PC-3 (cell line): ENCODE results near the gene CETN2. TPM values are rescaled to one million over a fixed set of nuclear protein-coding genes. Genes with fewer than 3 reads are reported as not detected.

Experiments used
- ATAC-seq: fragments of 200-7000 bp; cut with Tn5 transposase; 2 replicates; pipeline ENCODE4 v1.9.1; 2020; ENCODE audit warnings: mild to moderate bottlenecking, moderate library complexity
- BruUV-seq: library from RNA; stranded (reverse); fragments of 400-500 nt; replicated peaks from 2 replicates; lab custom pipeline; 2021; lab: Mats Ljungman, UMichigan
- CTCF ChIA-PET: fragments of 300-600 bp; sonication (Branson Sonifier 250); formaldehyde crosslinking; loops from one replicate; lab custom pipeline; 2022; ENCODE audit warnings: antibody characterized with exemption; lab: Charles Lee
- POLR2A ChIA-PET: fragments of 300-600 bp; sonication (Branson Sonifier 250); formaldehyde crosslinking; loops from one replicate; lab custom pipeline; 2022; ENCODE audit warnings: antibody characterized with exemption; ENCODE audit not compliant: unreplicated experiment; lab: Charles Lee
- DNase-seq: peaks from one replicate; pipeline ENCODE4 v3.0.0-alpha.2; 2015
- H2AFZ ChIP-seq: fragments of 300-600 bp; sonication (generic); 2 replicates; pipeline ENCODE4 v1.6.0; 2016; ENCODE audit warnings: antibody characterized with exemption, low read length
- H3F3A ChIP-seq: fragments of 300-600 bp; sonication (generic); one replicate; pipeline ENCODE4 v1.6.0; 2017; ENCODE audit warnings: antibody characterized with exemption, low read length, control low read depth, mild to moderate bottlenecking; ENCODE audit not compliant: unreplicated experiment
- H3K27ac ChIP-seq: fragments of 300-600 bp; sonication (generic); 2 replicates; pipeline ENCODE4 v1.5.1; 2016; ENCODE audit warnings: mild to moderate bottlenecking, low read length
- H3K27me3 ChIP-seq: fragments of 300-600 bp; sonication (generic); 2 replicates; pipeline ENCODE4 v1.6.1; 2016; ENCODE audit warnings: low read length, mixed read lengths
- H3K36me3 ChIP-seq: fragments of 300-600 bp; sonication (generic); 2 replicates; pipeline ENCODE4 v1.6.1; 2016; ENCODE audit warnings: low read depth, mixed run types, low read length, mixed read lengths
- H3K4me1 ChIP-seq: fragments of 300-600 bp; sonication (generic); 2 replicates; pipeline ENCODE4 v1.5.1; 2016; ENCODE audit warnings: low read length; ENCODE audit not compliant: insufficient read depth
- H3K4me2 ChIP-seq: fragments of 300-600 bp; sonication (generic); 2 replicates; pipeline ENCODE4 v1.6.0; 2016; ENCODE audit warnings: low read length
- H3K4me3 ChIP-seq: fragments of 300-600 bp; sonication (generic); 2 replicates; pipeline ENCODE4 v1.5.1; 2016; ENCODE audit warnings: mild to moderate bottlenecking, low read length, mixed read lengths
- H3K79me2 ChIP-seq: fragments of 300-600 bp; sonication (generic); 2 replicates; pipeline ENCODE4 v1.6.1; 2017; ENCODE audit warnings: low read length, mixed read lengths
- H3K9ac ChIP-seq: fragments of 300-600 bp; sonication (generic); 2 replicates; pipeline ENCODE4 v1.6.0; 2016; ENCODE audit warnings: mild to moderate bottlenecking, low read length
- H3K9me2 ChIP-seq: fragments of 300-600 bp; sonication (generic); replicated peaks from 2 replicates; pipeline ENCODE4 v1.6.1; 2016; ENCODE audit warnings: mixed run types, low read length, mixed read lengths
- H3K9me3 ChIP-seq: fragments of 300-600 bp; sonication (generic); 2 replicates; pipeline ENCODE4 v1.6.1; 2016; ENCODE audit warnings: low read length, mixed read lengths
- H4K20me1 ChIP-seq: fragments of 300-600 bp; sonication (generic); 2 replicates; pipeline ENCODE4 v1.6.1; 2016; ENCODE audit warnings: low read length, mixed read lengths
- EZH2 ChIP-seq: fragments of 300-600 bp; sonication (generic); IDR thresholded peaks from one replicate; pipeline ENCODE4 v1.6.1; 2017; ENCODE audit warnings: antibody characterized with exemption, mild to moderate bottlenecking, low read length; ENCODE audit not compliant: unreplicated experiment
- EZH2phosphoT487 ChIP-seq: fragments of 300-600 bp; sonication (generic); IDR thresholded peaks from 2 replicates; pipeline ENCODE4 v1.6.1; 2018; ENCODE audit warnings: mild to moderate bottlenecking, antibody characterized with exemption, low read length, borderline replicate concordance
- intact Hi-C: fragments of 100-400 bp; cut with micrococcal nuclease; formaldehyde crosslinking; loops from 2 replicates; pipeline ENCODE4 v1.9.0; 2023
- total RNA-seq: library from RNA; depleted of rRNA; stranded (reverse); fragments of >200 nt; gene quantifications from 2 replicates; pipeline ENCODE4 v1.2.3, GENCODE V29; 2014
- TF ChIP-seq, protein P1 (sequence below): fragments of 300-600 bp; sonication (generic); conservative IDR thresholded peaks from 2 replicates; pipeline ENCODE4 v1.5.1; 2017; ENCODE audit warnings: antibody characterized with exemption, low read depth, mild to moderate bottlenecking, low read length

CETN2 gene
- total RNA-seq, 1 experiment from 2014 or later: 40.9 TPM

GRCh38 chrX:152819732-152820131, 10.8 kb downstream of the CETN2 start:
- ChIA-PET CTCF (no interaction called here), POLR2A (no interaction called here)
- peak overlapping the region; percentile 78 for H3K4me2 ChIP-seq
- intact Hi-C loops: loop anchor here (5.0 to 10.0 kb wide), 2 partner anchors 185 to 1667 kb away; partner anchors contain the start of gene GABRQ
- peak overlapping the region; percentile 50; the same call in 1 of the 2 replicates for H3K9ac ChIP-seq
- H4K20me1 ChIP-seq: no peaks in the 10 kb centered on the region
- no peaks in the 10 kb centered on the region for H3K9me2 ChIP-seq
- DNase-seq (peak; percentile 83), ATAC-seq (peak; percentile 45)
- H3K79me2 ChIP-seq: no peaks in the 10 kb centered on the region
- no peaks in the 10 kb centered on the region for H3F3A ChIP-seq
- H3K27me3 ChIP-seq: no peaks in the 10 kb centered on the region
- TF ChIP-seq EZH2phosphoT487: no peak
- TF ChIP-seq EZH2: no peak
- TF ChIP-seq, protein P1, sequence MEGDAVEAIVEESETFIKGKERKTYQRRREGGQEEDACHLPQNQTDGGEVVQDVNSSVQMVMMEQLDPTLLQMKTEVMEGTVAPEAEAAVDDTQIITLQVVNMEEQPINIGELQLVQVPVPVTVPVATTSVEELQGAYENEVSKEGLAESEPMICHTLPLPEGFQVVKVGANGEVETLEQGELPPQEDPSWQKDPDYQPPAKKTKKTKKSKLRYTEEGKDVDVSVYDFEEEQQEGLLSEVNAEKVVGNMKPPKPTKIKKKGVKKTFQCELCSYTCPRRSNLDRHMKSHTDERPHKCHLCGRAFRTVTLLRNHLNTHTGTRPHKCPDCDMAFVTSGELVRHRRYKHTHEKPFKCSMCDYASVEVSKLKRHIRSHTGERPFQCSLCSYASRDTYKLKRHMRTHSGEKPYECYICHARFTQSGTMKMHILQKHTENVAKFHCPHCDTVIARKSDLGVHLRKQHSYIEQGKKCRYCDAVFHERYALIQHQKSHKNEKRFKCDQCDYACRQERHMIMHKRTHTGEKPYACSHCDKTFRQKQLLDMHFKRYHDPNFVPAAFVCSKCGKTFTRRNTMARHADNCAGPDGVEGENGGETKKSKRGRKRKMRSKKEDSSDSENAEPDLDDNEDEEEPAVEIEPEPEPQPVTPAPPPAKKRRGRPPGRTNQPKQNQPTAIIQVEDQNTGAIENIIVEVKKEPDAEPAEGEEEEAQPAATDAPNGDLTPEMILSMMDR: no peak
- no peaks in the 10 kb centered on the region for H3K36me3 ChIP-seq
- no peaks in the 10 kb centered on the region for H3K9me3 ChIP-seq
- H3K4me3 ChIP-seq: peak overlapping the region; percentile 25; the same call in 1 of the 2 replicates
- no TSS peak for BruUV-seq
- H3K4me1 ChIP-seq: peaks cover 60% of the 10 kb centered on the region
- peak overlapping the region; percentile 49 for H2AFZ ChIP-seq
- H3K27ac ChIP-seq: peak overlapping the region; percentile 78

- Histone ChIP-seq H3K4me1 (peaks cover 60% of the 10 kb centered on the region), H3K9ac (peak overlapping the region; percentile 50; the same call in 1 of the 2 replicates), H3K9me2 (no peaks in the 10 kb centered on the region), H3K4me2 (peak overlapping the region; percentile 78), H2AFZ (peak overlapping the region; percentile 49), H3K4me3 (peak overlapping the region; percentile 25; the same call in 1 of the 2 replicates), H4K20me1 (no peaks in the 10 kb centered on the region), H3K27ac (peak overlapping the region; percentile 78), H3K36me3 (no peaks in the 10 kb centered on the region), H3K27me3 (no peaks in the 10 kb centered on the region), H3K79me2 (no peaks in the 10 kb centered on the region), H3F3A (no peaks in the 10 kb centered on the region), H3K9me3 (no peaks in the 10 kb centered on the region)
- intact Hi-C loops: loop anchor here (10.0 kb wide), 1 partner anchor 184 kb away; the partner anchor contains the start of gene GABRQ
- no peak for ATAC-seq
- TF ChIP-seq, protein P1: no peak
- TF ChIP-seq EZH2phosphoT487 (no peak), EZH2 (no peak)
- DNase-seq: peak; percentile 19
- CTCF ChIA-PET: no interaction called here
- POLR2A ChIA-PET: no interaction called here
- BruUV-seq: no TSS peak
Observed at GRCh38 chrX:152819266-152819665, 11.3 kb downstream of the CETN2 start.

GRCh38 chrX:152818356-152818755, 12.2 kb downstream of the CETN2 start:
- Histone ChIP-seq H4K20me1 (no peaks in the 10 kb centered on the region), H3K9me3 (no peaks in the 10 kb centered on the region), H3K4me2 (no peak overlapping the region), H2AFZ (no peak overlapping the region), H3K79me2 (no peaks in the 10 kb centered on the region), H3F3A (no peaks in the 10 kb centered on the region), H3K36me3 (no peaks in the 10 kb centered on the region), H3K27me3 (no peaks in the 10 kb centered on the region), H3K9ac (no peak overlapping the region), H3K9me2 (no peaks in the 10 kb centered on the region), H3K27ac (no peak overlapping the region), H3K4me3 (no peak overlapping the region), H3K4me1 (peaks cover 60% of the 10 kb centered on the region)
- DNase-seq (no peak), ATAC-seq (no peak)
- BruUV-seq: no TSS peak
- TF ChIP-seq, protein P1: no peak
- TF ChIP-seq EZH2 (no peak), EZH2phosphoT487 (no peak)
- POLR2A ChIA-PET: no interaction called here
- CTCF ChIA-PET: no interaction called here
- intact Hi-C loops: loop anchor here (10.0 kb wide), 1 partner anchor 184 kb away; the partner anchor contains the start of gene GABRQ
